Karpas-422 (cell line): ENCODE data around the gene FMN1. TPM values are rescaled to one million over a fixed set of nuclear protein-coding genes. Genes with fewer than 3 reads are reported as not detected.

Source experiments
- DNase-seq: peaks from one replicate; pipeline ENCODE4 v3.0.0-alpha.2; 2015
- H2AFZ ChIP-seq: fragments of 200-600 bp; sonication (generic); 2 replicates; pipeline ENCODE4 v1.6.1; 2014; ENCODE audit warnings: antibody characterized with exemption, low read length, mixed read lengths
- H3K27ac ChIP-seq: fragments of 200-600 bp; sonication (generic); 2 replicates; pipeline ENCODE4 v1.5.1; 2014; ENCODE audit warnings: mild to moderate bottlenecking, low read length, moderate library complexity
- H3K27me3 ChIP-seq: fragments of 200-600 bp; sonication (generic); 2 replicates; pipeline ENCODE4 v1.6.1; 2014; ENCODE audit warnings: low read length, mixed read lengths
- H3K36me3 ChIP-seq: fragments of 200-600 bp; sonication (generic); 2 replicates; pipeline ENCODE4 v1.6.1; 2014; ENCODE audit warnings: low read length, mixed read lengths; ENCODE audit not compliant: insufficient read depth
- H3K4me1 ChIP-seq: fragments of 200-600 bp; sonication (generic); 2 replicates; pipeline ENCODE4 v1.6.1; 2014; ENCODE audit warnings: mild to moderate bottlenecking, low read length, mixed read lengths
- H3K4me2 ChIP-seq: fragments of 200-600 bp; sonication (generic); 2 replicates; pipeline ENCODE4 v1.6.1; 2014; ENCODE audit warnings: low read length, low read depth, mild to moderate bottlenecking; ENCODE audit not compliant: poor library complexity, severe bottlenecking
- H3K4me3 ChIP-seq: fragments of 200-600 bp; sonication (generic); 2 replicates; pipeline ENCODE4 v1.5.1; 2014; ENCODE audit warnings: mild to moderate bottlenecking, antibody characterized with exemption, low read length, mixed read lengths
- H3K79me2 ChIP-seq: fragments of 200-600 bp; sonication (generic); 2 replicates; pipeline ENCODE4 v1.6.1; 2014; ENCODE audit warnings: mild to moderate bottlenecking, low read length, mixed read lengths
- H3K9ac ChIP-seq: fragments of 200-600 bp; sonication (generic); 2 replicates; pipeline ENCODE4 v1.6.0; 2014; ENCODE audit warnings: low read length
- H3K9me2 ChIP-seq: fragments of 200-600 bp; sonication (generic), shearing (Covaris generic); replicated peaks from 2 replicates; pipeline ENCODE4 v1.6.0; 2014; ENCODE audit warnings: mild to moderate bottlenecking, low read length, moderate library complexity; ENCODE audit not compliant: insufficient read depth
- H3K9me3 ChIP-seq: fragments of 300-700, 200-600 bp; sonication (generic); 2 replicates; pipeline ENCODE4 v1.6.1; 2014; ENCODE audit warnings: low read length, mixed read lengths
- H4K20me1 ChIP-seq: fragments of 200-600 bp; sonication (generic); 2 replicates; pipeline ENCODE4 v1.6.1; 2014; ENCODE audit warnings: mild to moderate bottlenecking, antibody characterized with exemption, low read length, low read depth; ENCODE audit not compliant: insufficient read depth
- total RNA-seq: library from RNA; depleted of rRNA; stranded (reverse); fragments of >200 nt; shearing (Covaris generic); gene quantifications from 2 replicates; pipeline ENCODE4 v1.2.3, GENCODE V29; 2014; ENCODE audit warnings: low replicate concordance

FMN1 gene
- total RNA-seq, 1 experiment from 2014 or later: 1.1 TPM

DNA sequence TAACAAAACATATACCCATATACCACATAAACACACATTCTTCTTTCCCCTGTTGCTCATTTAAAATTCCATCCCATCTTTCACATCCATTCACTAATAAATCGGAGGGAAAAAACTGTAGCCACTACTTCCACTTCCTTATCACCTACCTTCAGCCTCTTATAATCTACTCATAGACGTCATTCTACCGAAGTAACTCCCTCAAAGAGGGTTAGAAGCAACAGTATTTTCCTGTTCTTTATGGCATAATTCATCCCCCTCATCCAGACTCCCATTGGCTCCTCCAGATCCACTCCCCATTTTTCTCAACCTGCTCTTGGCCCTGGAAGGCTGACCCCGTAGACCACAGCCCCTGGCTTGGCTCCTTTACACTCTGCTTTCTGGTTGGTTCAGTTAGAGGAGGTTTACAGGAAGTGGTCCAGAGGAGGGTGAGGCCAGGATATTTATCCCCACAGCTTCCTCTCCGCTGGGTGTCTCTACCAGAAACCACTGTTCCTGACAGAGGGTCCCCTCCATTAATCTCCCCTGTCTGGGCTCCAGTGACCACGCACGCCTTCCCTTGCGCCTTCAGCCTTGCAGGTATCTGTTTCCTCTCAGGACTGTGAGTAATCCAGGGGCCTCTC, 46.3 kb downstream of the FMN1 start:
- Histone ChIP-seq H3K9me3 (no peaks in the 10 kb centered on the region), H3K79me2 (no peaks in the 10 kb centered on the region), H3K4me2 (no peak overlapping the region), H3K27ac (no peak overlapping the region), H2AFZ (no peak overlapping the region), H3K36me3 (no peaks in the 10 kb centered on the region), H3K27me3 (no peaks in the 10 kb centered on the region), H3K4me3 (no peak overlapping the region), H3K4me1 (no peaks in the 10 kb centered on the region), H4K20me1 (no peaks in the 10 kb centered on the region), H3K9ac (no peak overlapping the region), H3K9me2 (no peaks in the 10 kb centered on the region)
- no peak for DNase-seq

- no peak for DNase-seq
- H3K9ac ChIP-seq: no peak overlapping the region
- no peaks in the 10 kb centered on the region for H3K9me2 ChIP-seq
- no peaks in the 10 kb centered on the region for H3K36me3 ChIP-seq
- no peak overlapping the region for H3K4me2 ChIP-seq
- H3K79me2 ChIP-seq: no peaks in the 10 kb centered on the region
- no peaks in the 10 kb centered on the region for H3K27me3 ChIP-seq
- no peaks in the 10 kb centered on the region for H3K9me3 ChIP-seq
- no peaks in the 10 kb centered on the region for H4K20me1 ChIP-seq
- H3K27ac ChIP-seq: no peak overlapping the region
- no peak overlapping the region for H3K4me3 ChIP-seq
- no peak overlapping the region for H2AFZ ChIP-seq
- no peaks in the 10 kb centered on the region for H3K4me1 ChIP-seq
Observed at GRCh38 chr15:33146051-33146450, 48.5 kb downstream of the FMN1 start.

- no peak overlapping the region for H2AFZ ChIP-seq
- H3K27me3 ChIP-seq: no peaks in the 10 kb centered on the region
- no peaks in the 10 kb centered on the region for H3K36me3 ChIP-seq
- H3K4me1 ChIP-seq: no peaks in the 10 kb centered on the region
- no peak overlapping the region for H3K27ac ChIP-seq
- H3K9me2 ChIP-seq: no peaks in the 10 kb centered on the region
- H3K4me2 ChIP-seq: no peak overlapping the region
- H3K9me3 ChIP-seq: no peaks in the 10 kb centered on the region
- H3K9ac ChIP-seq: no peak overlapping the region
- H3K79me2 ChIP-seq: no peaks in the 10 kb centered on the region
- H4K20me1 ChIP-seq: no peaks in the 10 kb centered on the region
- no peak for DNase-seq
- H3K4me3 ChIP-seq: no peak overlapping the region
Observed at GRCh38 chr15:33145447-33145846, 49.1 kb downstream of the FMN1 start.

DNA sequence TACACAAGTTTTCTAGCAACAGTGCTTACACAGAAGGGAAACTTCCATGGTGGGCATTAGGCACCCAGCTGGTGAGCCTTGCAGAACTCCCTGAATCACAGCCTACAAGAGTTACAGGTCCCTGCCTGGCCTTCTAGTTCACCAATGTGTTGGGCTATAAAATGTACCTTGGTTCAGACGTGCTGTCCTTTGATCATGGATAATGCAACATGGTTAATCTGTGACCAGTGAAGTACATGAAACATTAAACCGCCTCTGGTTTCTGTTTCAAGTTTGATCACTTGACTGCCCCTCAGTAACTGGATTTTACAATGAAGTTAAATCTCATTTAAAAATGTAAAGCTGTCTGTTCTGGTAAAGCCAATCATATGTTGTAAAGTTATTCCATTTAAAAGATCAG, 51.8 kb downstream of the FMN1 start:
- no peak for DNase-seq
- no peaks in the 10 kb centered on the region for H3K79me2 ChIP-seq
- H3K4me3 ChIP-seq: no peak overlapping the region
- H3K4me1 ChIP-seq: no peaks in the 10 kb centered on the region
- H3K36me3 ChIP-seq: no peaks in the 10 kb centered on the region
- no peaks in the 10 kb centered on the region for H3K27me3 ChIP-seq
- no peaks in the 10 kb centered on the region for H3K9me3 ChIP-seq
- no peaks in the 10 kb centered on the region for H3K9me2 ChIP-seq
- no peak overlapping the region for H3K27ac ChIP-seq
- no peaks in the 10 kb centered on the region for H4K20me1 ChIP-seq
- H3K9ac ChIP-seq: no peak overlapping the region
- H2AFZ ChIP-seq: no peak overlapping the region
- H3K4me2 ChIP-seq: no peak overlapping the region

GRCh38 chr15:33138000-33138399, 56.5 kb downstream of the FMN1 start:
- Histone ChIP-seq H3K27ac (no peak overlapping the region), H3K9ac (no peak overlapping the region), H3K27me3 (no peaks in the 10 kb centered on the region), H3K9me2 (no peaks in the 10 kb centered on the region), H3K36me3 (no peaks in the 10 kb centered on the region), H3K9me3 (no peaks in the 10 kb centered on the region), H3K79me2 (no peaks in the 10 kb centered on the region), H2AFZ (no peak overlapping the region), H3K4me2 (no peak overlapping the region), H3K4me3 (no peak overlapping the region), H3K4me1 (no peaks in the 10 kb centered on the region), H4K20me1 (no peaks in the 10 kb centered on the region)
- no peak for DNase-seq

GRCh38 chr15:33137101-33137500, 57.4 kb downstream of the FMN1 start:
- Histone ChIP-seq H3K9ac (no peak overlapping the region), H3K9me3 (no peaks in the 10 kb centered on the region), H3K27ac (no peak overlapping the region), H3K4me2 (no peak overlapping the region), H4K20me1 (no peaks in the 10 kb centered on the region), H3K4me1 (no peaks in the 10 kb centered on the region), H3K36me3 (no peaks in the 10 kb centered on the region), H2AFZ (no peak overlapping the region), H3K27me3 (no peaks in the 10 kb centered on the region), H3K79me2 (no peaks in the 10 kb centered on the region), H3K9me2 (no peaks in the 10 kb centered on the region), H3K4me3 (no peak overlapping the region)
- no peak for DNase-seq

- Histone ChIP-seq H4K20me1 (no peaks in the 10 kb centered on the region), H3K4me3 (no peak overlapping the region), H2AFZ (no peak overlapping the region), H3K27me3 (no peaks in the 10 kb centered on the region), H3K9me3 (no peaks in the 10 kb centered on the region), H3K27ac (no peak overlapping the region), H3K4me2 (no peak overlapping the region), H3K79me2 (no peaks in the 10 kb centered on the region), H3K4me1 (no peaks in the 10 kb centered on the region), H3K9ac (no peak overlapping the region), H3K9me2 (no peaks in the 10 kb centered on the region), H3K36me3 (no peaks in the 10 kb centered on the region)
- DNase-seq: no peak
Observed at GRCh38 chr15:33136353-33136752, 58.2 kb downstream of the FMN1 start.

DNA sequence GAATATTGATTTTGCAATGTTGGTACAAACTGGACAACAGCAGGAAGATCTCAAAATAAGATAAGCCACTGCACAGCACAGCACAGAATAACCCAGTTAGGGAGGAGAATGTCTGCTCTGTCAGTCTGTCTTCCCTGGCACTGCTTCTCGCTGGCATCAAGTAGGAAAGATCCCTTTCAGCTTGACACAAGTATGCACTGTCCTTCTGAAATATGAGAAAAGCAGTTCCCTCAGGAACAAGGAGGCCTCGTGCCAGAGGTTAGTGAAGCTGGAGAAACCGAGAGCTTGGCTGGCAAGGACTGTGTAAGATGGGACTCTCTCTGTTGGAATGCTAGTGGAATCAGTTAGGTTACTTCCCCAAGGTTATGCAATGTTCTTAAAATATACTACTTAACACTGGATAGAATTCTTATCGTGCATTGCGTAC, 59.1 kb downstream of the FMN1 start:
- H3K9me2 ChIP-seq: no peaks in the 10 kb centered on the region
- no peaks in the 10 kb centered on the region for H3K4me1 ChIP-seq
- DNase-seq: no peak
- H4K20me1 ChIP-seq: no peaks in the 10 kb centered on the region
- H3K36me3 ChIP-seq: no peaks in the 10 kb centered on the region
- H3K4me2 ChIP-seq: no peak overlapping the region
- H3K4me3 ChIP-seq: no peak overlapping the region
- no peak overlapping the region for H3K9ac ChIP-seq
- H3K27me3 ChIP-seq: no peaks in the 10 kb centered on the region
- no peaks in the 10 kb centered on the region for H3K9me3 ChIP-seq
- H2AFZ ChIP-seq: no peak overlapping the region
- no peaks in the 10 kb centered on the region for H3K79me2 ChIP-seq
- no peak overlapping the region for H3K27ac ChIP-seq
